GM12878 (cell line): ENCODE measurements around the gene PPP1CA. TPM values are rescaled to one million over a fixed set of nuclear protein-coding genes. Genes with fewer than 3 reads are reported as not detected.

Experiments used
- ATAC-seq: fragments of 200-7000 bp; cut with Tn5 transposase; 3 replicates; pipeline ENCODE4 v1.9.1; 2020; ENCODE audit warnings: mild to moderate bottlenecking, moderate library complexity
- BruUV-seq: library from RNA; stranded (reverse); fragments of 400-500 nt; replicated peaks from 2 replicates; lab custom pipeline; 2021; lab: Mats Ljungman, UMichigan
- CTCF ChIA-PET: fragments of 300-600 bp; sonication (Branson Sonifier 250); formaldehyde crosslinking; extraction: SDS; loops from one replicate; lab custom pipeline; 2021; ENCODE audit warnings: inconsistent platforms; lab: Yijun Ruan, JAX
- POLR2A ChIA-PET: fragments of 350-600 bp; formaldehyde crosslinking; extraction: SDS; loops from one replicate; lab custom pipeline; 2021; ENCODE audit warnings: inconsistent platforms; lab: Charles Lee
- RAD21 ChIA-PET: fragments of 300-600 bp; sonication (Branson Sonifier 250); formaldehyde crosslinking; loops from one replicate; lab custom pipeline; 2023; ENCODE audit warnings: antibody characterized with exemption; ENCODE audit not compliant: unreplicated experiment; lab: Charles Lee
- SMC1A ChIA-PET: fragments of 300-600 bp; sonication (Branson Sonifier 250); formaldehyde crosslinking; loops from one replicate; lab custom pipeline; 2023; ENCODE audit not compliant: unreplicated experiment, uncharacterized antibody; lab: Charles Lee
- DNase-seq: peaks from one replicate; pipeline ENCODE4 v3.0.0-alpha.2; 2011; ENCODE audit warnings: low read depth, low spot score
- FAIRE-seq: peaks from 3 replicates; lab custom pipeline; 2011; peaks lifted over from hg19 to GRCh38; lab: Jason Lieb, UNC
- H2AFZ ChIP-seq: 2 replicates; pipeline ENCODE4 v1.6.0; 2011; ENCODE audit warnings: low read depth, low read length, control low read depth; ENCODE audit not compliant: control insufficient read depth
- H3K27ac ChIP-seq: 2 replicates; pipeline ENCODE4 v1.5.1; 2011; ENCODE audit warnings: control low read depth; ENCODE audit not compliant: control insufficient read depth, insufficient read depth
- H3K27me3 ChIP-seq, 2 experiments: replicated peaks in 1 of 2; 2 replicates each; pipeline versions ENCODE4 v1.6.0 to v1.6.1; 2011; ENCODE audit warnings: low read length in 1 of 2; ENCODE audit not compliant: control insufficient read depth in 2 of 2, insufficient read depth in 2 of 2
- H3K36me3 ChIP-seq, 2 experiments: 2 replicates each; pipeline ENCODE4 v1.5.1; 2011; ENCODE audit warnings: low read length in 1 of 2; ENCODE audit not compliant: control insufficient read depth in 2 of 2, insufficient read depth in 2 of 2
- H3K4me1 ChIP-seq: 2 replicates; pipeline ENCODE4 v1.6.1; 2011; ENCODE audit warnings: mild to moderate bottlenecking, low read length, moderate library complexity, mixed read lengths; ENCODE audit not compliant: control insufficient read depth, insufficient read depth
- H3K4me2 ChIP-seq: 2 replicates; pipeline ENCODE4 v1.6.0; 2011; ENCODE audit warnings: control low read depth; ENCODE audit not compliant: control insufficient read depth, insufficient read depth
- H3K4me3 ChIP-seq: fragments of 200-600 bp; sonication (generic); 2 replicates; pipeline ENCODE4 v1.5.1; 2016
- H3K79me2 ChIP-seq: 2 replicates; pipeline ENCODE4 v1.6.0; 2011; ENCODE audit warnings: low read length; ENCODE audit not compliant: control insufficient read depth, insufficient read depth
- H3K9ac ChIP-seq: 2 replicates; pipeline ENCODE4 v1.8.0; 2011; ENCODE audit warnings: low read length, control low read depth, mixed read lengths; ENCODE audit not compliant: control insufficient read depth, insufficient read depth
- H3K9me3 ChIP-seq: replicated peaks from 3 replicates; pipeline ENCODE4 v1.5.1; 2011; ENCODE audit warnings: mild to moderate bottlenecking, low read length; ENCODE audit not compliant: control insufficient read depth, insufficient read depth
- H4K20me1 ChIP-seq: 2 replicates; pipeline ENCODE4 v1.6.0; 2011; ENCODE audit not compliant: control insufficient read depth, insufficient read depth
- BMI1 ChIP-seq: fragments of 450-650 bp; IDR thresholded peaks from 2 replicates; pipeline ENCODE4 v1.6.1; 2016; ENCODE audit warnings: mild to moderate bottlenecking, moderate library complexity, borderline replicate concordance
- CBFB ChIP-seq: IDR thresholded peaks from 2 replicates; pipeline ENCODE4 v1.6.1; 2016; ENCODE audit warnings: antibody characterized with exemption, low read depth
- FOS ChIP-seq: IDR thresholded peaks from 3 replicates; pipeline ENCODE4 v1.6.1; 2011; ENCODE audit warnings: borderline replicate concordance; ENCODE audit not compliant: insufficient read length; ENCODE audit errors: extremely low read depth
- HDAC2 ChIP-seq: fragments of 200-600 bp; sonication (generic); IDR thresholded peaks from 2 replicates; pipeline ENCODE4 v1.6.1; 2017
- HDAC6 ChIP-seq: fragments of 200-600 bp; sonication (generic); IDR thresholded peaks from one replicate; pipeline ENCODE4 v1.8.0; 2017; ENCODE audit warnings: antibody characterized with exemption; ENCODE audit not compliant: unreplicated experiment
- MXI1 ChIP-seq: fragments of 150-350 bp; IDR thresholded peaks from 2 replicates; pipeline ENCODE4 v1.6.1; 2011; ENCODE audit warnings: low read depth, mild to moderate bottlenecking, inconsistent platforms, low read length, improper control_type of control experiment
- TBL1XR1 ChIP-seq: IDR thresholded peaks from 2 replicates; pipeline ENCODE4 v1.6.1; 2012; ENCODE audit warnings: low read depth, low read length, improper control_type of control experiment
- WGBS: methylation state at CpG from one replicate; pipeline ENCODE4 v1.1.6; 2016; ENCODE audit warnings: low lambda C conversion rate; ENCODE audit not compliant: insufficient replicate concordance, insufficient coverage; ENCODE audit errors: missing lambda C conversion rate; 5-methylcytosine and 5-hydroxymethylcytosine counted together
- in situ Hi-C: fragments of 300-500 bp; cut with MboI; formaldehyde crosslinking; loops from 9 replicates; pipeline ENCODE4 v1.14.3; 2018; ENCODE audit warnings: mixed read lengths
- intact Hi-C: fragments of 100-400 bp; cut with micrococcal nuclease; formaldehyde crosslinking; loops from one replicate; pipeline ENCODE4 v1.14.2; 2022; ENCODE audit not compliant: unreplicated experiment
- polyA plus RNA-seq, 11 experiments: library from polyadenylated mRNA; depleted of rRNA in 4 of 11; unstranded in 6 of 11; stranded (reverse) in 5 of 11; fragments of >200 nt; fragmentation: Nextera tagmentation in 4 of 11; fragmentation: Illumina TruSeq in 1 of 11; extraction: Ambion mirVana in 4 of 11; extraction: Trizol in 1 of 11; gene quantifications; 1 replicate in 1 of 11; 2 replicates in 10 of 11; pipeline versions ENCODE4 v1.2.1 to v1.2.3, GENCODE V29; 2011 to 2016; ENCODE audit warnings: inconsistent platforms in 2 of 11, missing spikeins in 2 of 11, low read depth in 1 of 11
- total RNA-seq, 4 experiments: library from RNA; depleted of rRNA in 3 of 4; stranded (reverse); fragments of >200 nt in 3 of 4; fragmentation: Illumina TruSeq in 1 of 4; extraction: Trizol in 1 of 4; gene quantifications; 2 replicates each; pipeline versions ENCODE4 v1.2.1 to v1.2.3, GENCODE V29; 2013 to 2021
- TF ChIP-seq, protein P1 (sequence below): IDR thresholded peaks from 2 replicates; pipeline ENCODE4 v1.6.1; 2012; ENCODE audit warnings: improper control_type of control experiment, low read depth, low read length; ENCODE audit not compliant: insufficient replicate concordance

Gene PPP1CA
- total and polyA plus RNA-seq, 10 of the 15 experiments (the other 5 are each of a cell fraction or from before 2014, with no cell fraction given) = 26.4 to 458 (median 240) TPM

DNA sequence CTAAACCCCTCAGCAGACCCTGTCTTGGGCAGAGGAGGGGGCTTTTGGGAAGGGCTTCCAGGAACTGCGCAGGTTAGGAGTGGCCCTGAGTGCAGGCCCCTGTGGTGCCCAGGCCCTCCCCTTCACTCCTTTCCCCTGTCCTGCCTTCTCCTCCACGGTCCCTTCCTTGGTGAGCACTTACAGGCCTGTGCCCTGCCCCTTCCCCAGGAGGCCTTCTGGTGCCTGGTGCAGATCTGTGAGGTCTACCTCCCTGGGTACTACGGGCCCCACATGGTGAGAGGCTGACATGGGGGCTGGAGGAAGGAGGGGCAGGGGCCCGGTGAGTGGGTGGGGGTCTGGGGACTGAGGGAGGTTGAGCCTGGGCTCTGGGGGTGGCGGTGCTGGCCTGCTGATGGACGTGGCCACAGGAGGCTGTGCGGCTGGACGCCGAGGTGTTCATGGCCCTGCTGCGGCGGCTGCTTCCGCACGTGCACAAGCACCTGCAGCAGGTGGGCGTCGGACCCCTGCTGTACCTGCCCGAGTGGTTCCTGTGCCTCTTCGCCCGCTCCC lies 4.8 kb upstream of the PPP1CA start:
- WGBS = 83% methylated on average over 17 of the region's 18 CpGs
- in situ Hi-C loops (no loop called here), intact Hi-C loops (no loop called here)
- SMC1A ChIA-PET = interaction anchor here (0.7 to 3.1 kb wide), 6 partner anchors 14 to 99 kb away, joined by 3 to 11 read pairs (median 4); partner anchors contain the start of genes PTPRCAP and TMEM134
- peak overlapping the region; percentile 15; the same call in 1 of the 2 replicates for H3K9ac ChIP-seq
- peaks cover 34% of the 10 kb centered on the region for H3K79me2 ChIP-seq
- H2AFZ ChIP-seq = no peak overlapping the region
- ATAC-seq (no peak), DNase-seq (no peak), FAIRE-seq (no peak)
- no peaks in the 10 kb centered on the region; the same call in 2 of the 3 replicates for H3K9me3 ChIP-seq
- no peak for TF ChIP-seq FOS
- no peak for TF ChIP-seq TBL1XR1
- no peak for TF ChIP-seq BMI1
- no peak for TF ChIP-seq MXI1
- no peak for TF ChIP-seq HDAC6
- no peak for TF ChIP-seq CBFB
- TF ChIP-seq, protein P1, sequence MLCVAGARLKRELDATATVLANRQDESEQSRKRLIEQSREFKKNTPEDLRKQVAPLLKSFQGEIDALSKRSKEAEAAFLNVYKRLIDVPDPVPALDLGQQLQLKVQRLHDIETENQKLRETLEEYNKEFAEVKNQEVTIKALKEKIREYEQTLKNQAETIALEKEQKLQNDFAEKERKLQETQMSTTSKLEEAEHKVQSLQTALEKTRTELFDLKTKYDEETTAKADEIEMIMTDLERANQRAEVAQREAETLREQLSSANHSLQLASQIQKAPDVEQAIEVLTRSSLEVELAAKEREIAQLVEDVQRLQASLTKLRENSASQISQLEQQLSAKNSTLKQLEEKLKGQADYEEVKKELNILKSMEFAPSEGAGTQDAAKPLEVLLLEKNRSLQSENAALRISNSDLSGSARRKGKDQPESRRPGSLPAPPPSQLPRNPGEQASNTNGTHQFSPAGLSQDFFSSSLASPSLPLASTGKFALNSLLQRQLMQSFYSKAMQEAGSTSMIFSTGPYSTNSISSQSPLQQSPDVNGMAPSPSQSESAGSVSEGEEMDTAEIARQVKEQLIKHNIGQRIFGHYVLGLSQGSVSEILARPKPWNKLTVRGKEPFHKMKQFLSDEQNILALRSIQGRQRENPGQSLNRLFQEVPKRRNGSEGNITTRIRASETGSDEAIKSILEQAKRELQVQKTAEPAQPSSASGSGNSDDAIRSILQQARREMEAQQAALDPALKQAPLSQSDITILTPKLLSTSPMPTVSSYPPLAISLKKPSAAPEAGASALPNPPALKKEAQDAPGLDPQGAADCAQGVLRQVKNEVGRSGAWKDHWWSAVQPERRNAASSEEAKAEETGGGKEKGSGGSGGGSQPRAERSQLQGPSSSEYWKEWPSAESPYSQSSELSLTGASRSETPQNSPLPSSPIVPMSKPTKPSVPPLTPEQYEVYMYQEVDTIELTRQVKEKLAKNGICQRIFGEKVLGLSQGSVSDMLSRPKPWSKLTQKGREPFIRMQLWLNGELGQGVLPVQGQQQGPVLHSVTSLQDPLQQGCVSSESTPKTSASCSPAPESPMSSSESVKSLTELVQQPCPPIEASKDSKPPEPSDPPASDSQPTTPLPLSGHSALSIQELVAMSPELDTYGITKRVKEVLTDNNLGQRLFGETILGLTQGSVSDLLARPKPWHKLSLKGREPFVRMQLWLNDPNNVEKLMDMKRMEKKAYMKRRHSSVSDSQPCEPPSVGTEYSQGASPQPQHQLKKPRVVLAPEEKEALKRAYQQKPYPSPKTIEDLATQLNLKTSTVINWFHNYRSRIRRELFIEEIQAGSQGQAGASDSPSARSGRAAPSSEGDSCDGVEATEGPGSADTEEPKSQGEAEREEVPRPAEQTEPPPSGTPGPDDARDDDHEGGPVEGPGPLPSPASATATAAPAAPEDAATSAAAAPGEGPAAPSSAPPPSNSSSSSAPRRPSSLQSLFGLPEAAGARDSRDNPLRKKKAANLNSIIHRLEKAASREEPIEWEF = no peak
- TF ChIP-seq HDAC2 = no peak
- POLR2A ChIA-PET = interaction anchor here (0.7 to 3.0 kb wide), 4 partner anchors 13 to 78 kb away, joined by 3 to 12 read pairs (median 4); partner anchors contain the start of gene PTPRCAP
- H3K27me3 ChIP-seq = no peaks in the 10 kb centered on the region
- no TSS peak for BruUV-seq
- RAD21 ChIA-PET = interaction anchor here (0.9 to 2.6 kb wide), 6 partner anchors 15 to 63 kb away, joined by 4 to 18 read pairs (median 5); partner anchors contain the start of genes PTPRCAP and RAD9A
- H3K4me3 ChIP-seq = 0 out of 2 replicates have a peak overlapping the region, but pooled peaks have one; percentile 30
- CTCF ChIA-PET = interaction anchor here (1.0 to 1.9 kb wide), 3 partner anchors 14 to 63 kb away, joined by 4 to 7 read pairs (median 5); partner anchors contain the start of gene TMEM134
- H4K20me1 ChIP-seq = no peaks in the 10 kb centered on the region
- peaks cover 69% of the 10 kb centered on the region for H3K4me1 ChIP-seq
- no peaks in the 10 kb centered on the region for H3K36me3 ChIP-seq
- no peak overlapping the region; the same call in 1 of the 2 replicates for H3K27ac ChIP-seq
- peak overlapping the region; percentile 50; the same call in 1 of the 2 replicates for H3K4me2 ChIP-seq
